Measurements from ENCODE around the gene PSPN. TPM values are rescaled to one million over a fixed set of nuclear protein-coding genes. Genes with fewer than 3 reads are reported as not detected.

The PSPN gene
- total and polyA plus RNA-seq, 3 donors from 2014 or later: 1.1 to 5.1 (median 2.9) TPM

DNA sequence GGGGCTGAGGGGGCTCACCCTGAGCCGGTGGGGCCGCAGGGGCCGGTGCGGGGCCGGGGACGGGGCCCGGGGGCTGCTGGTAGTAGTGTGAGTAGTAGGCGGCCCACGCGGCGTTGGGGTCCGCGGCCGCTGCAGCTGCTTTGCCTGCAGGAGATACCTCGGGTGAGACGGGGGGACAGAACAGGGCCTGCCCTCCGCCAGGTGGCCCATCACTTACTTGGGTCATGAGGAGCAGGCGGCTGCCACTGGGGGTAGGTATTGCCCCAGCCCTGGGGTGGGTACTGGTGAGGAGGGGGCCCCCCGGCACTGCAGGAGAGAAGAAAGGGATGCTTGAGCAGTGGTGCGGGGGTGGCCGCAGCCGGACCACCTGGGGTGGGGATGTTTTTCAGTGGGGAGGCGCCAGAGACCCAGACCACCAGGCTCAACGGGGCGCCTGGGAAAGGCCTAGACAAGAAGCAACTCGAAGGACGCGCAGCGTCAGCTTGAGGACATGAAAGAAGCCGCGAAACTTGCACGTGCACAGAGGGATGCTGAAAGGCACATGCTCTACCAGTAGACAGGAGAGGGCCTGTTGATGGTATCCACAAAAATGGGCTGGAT, 40.0 kb upstream of the PSPN start:
- Histone ChIP-seq H3K9me3 (no peaks in the 10 kb centered on the region), H3K27ac (no peak overlapping the region), H3K4me3 (no peak overlapping the region), H3K36me3 (ENCODE audit: low read depth, missing control alignments) (no peaks in the 10 kb centered on the region), H3K4me1 (peaks cover 11% of the 10 kb centered on the region), H3K27me3 (no peaks in the 10 kb centered on the region)
- DNase-seq: no peak
- intact Hi-C loops (cut with DNase I; ENCODE audit: low total_unique reads): no loop called here
- WGBS, 2 donors: 95 to 97% methylated on average over 15 to 32 of the region's 32 CpGs
- TF ChIP-seq, protein P1, sequence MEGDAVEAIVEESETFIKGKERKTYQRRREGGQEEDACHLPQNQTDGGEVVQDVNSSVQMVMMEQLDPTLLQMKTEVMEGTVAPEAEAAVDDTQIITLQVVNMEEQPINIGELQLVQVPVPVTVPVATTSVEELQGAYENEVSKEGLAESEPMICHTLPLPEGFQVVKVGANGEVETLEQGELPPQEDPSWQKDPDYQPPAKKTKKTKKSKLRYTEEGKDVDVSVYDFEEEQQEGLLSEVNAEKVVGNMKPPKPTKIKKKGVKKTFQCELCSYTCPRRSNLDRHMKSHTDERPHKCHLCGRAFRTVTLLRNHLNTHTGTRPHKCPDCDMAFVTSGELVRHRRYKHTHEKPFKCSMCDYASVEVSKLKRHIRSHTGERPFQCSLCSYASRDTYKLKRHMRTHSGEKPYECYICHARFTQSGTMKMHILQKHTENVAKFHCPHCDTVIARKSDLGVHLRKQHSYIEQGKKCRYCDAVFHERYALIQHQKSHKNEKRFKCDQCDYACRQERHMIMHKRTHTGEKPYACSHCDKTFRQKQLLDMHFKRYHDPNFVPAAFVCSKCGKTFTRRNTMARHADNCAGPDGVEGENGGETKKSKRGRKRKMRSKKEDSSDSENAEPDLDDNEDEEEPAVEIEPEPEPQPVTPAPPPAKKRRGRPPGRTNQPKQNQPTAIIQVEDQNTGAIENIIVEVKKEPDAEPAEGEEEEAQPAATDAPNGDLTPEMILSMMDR (IDR thresholded peaks at IDR 0.05): no peak
- TF ChIP-seq POLR2A (IDR thresholded peaks at IDR 0.05): no peak

- Histone ChIP-seq H3K4me1 (peaks cover 11% of the 10 kb centered on the region), H3K9me3 (no peaks in the 10 kb centered on the region), H3K4me3 (no peak overlapping the region), H3K36me3 (ENCODE audit: low read depth, missing control alignments) (no peaks in the 10 kb centered on the region), H3K27me3 (no peaks in the 10 kb centered on the region), H3K27ac (no peak overlapping the region)
- TF ChIP-seq, protein P1 (IDR thresholded peaks at IDR 0.05): no peak
- no peak for TF ChIP-seq POLR2A (IDR thresholded peaks at IDR 0.05)
- intact Hi-C loops (cut with DNase I; ENCODE audit: low total_unique reads): no loop called here
- 85 to 90% methylated on average over 25 to 47 of the region's 47 CpGs for WGBS, 2 donors
- DNase-seq: no peak
Observed at GRCh38 chr19:6414793-6415590, 39.3 kb upstream of the PSPN start.

DNA sequence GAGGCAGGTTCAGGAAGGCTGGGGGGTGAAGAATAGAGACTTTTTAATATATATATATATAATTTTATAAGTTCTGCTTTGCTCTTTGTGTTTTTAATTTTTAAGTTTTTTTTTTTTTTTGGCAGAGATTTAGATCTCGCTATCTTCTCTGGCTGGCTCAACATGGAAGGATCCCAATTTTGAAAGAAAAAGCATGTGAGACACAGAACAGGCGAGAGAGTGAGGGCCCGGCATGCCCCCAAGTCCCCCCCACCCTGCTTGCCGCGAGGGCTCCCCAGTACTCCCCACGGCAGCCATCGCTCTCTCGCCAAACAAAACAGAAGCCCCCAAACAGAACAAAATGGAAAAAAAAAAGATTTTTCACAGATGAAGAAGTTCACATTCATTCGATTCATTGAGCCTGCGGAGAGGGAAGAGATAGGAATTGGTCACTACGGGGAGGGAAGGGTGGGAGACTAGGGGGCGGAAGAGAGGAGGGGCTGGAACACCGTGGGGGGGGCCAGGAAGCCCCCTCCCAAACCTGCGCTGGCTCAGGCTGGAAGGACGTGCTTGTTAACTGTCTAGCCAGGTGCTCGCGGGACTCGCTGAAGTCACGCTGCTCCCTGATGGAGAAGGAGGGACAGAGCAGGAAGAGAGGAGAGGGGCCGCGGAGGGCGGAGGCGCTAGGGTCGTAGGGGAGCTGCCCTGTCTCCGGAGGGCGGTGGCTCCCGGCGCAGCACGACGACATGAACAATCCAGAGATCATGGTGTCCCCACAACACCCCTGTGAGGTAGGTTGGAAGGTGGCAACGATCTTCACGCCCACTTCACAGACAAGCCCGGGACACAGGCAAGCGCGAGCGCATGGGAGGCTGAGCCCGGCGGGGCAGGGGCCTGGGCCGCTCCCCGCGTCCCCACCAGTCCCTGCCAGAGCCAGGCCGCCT, 38.2 kb upstream of the PSPN start:
- no peaks in the 10 kb centered on the region for H3K9me3 ChIP-seq
- intact Hi-C loops (cut with DNase I; ENCODE audit: low total_unique reads): no loop called here
- H3K4me3 ChIP-seq: no peak overlapping the region
- no peaks in the 10 kb centered on the region for H3K27me3 ChIP-seq
- peak overlapping the region in 1 of 2 donors; percentile 67 for H3K27ac ChIP-seq
- no peaks in the 10 kb centered on the region for H3K36me3 ChIP-seq (ENCODE audit: low read depth, missing control alignments)
- TF ChIP-seq POLR2A (IDR thresholded peaks at IDR 0.05): no peak
- TF ChIP-seq, protein P1 (IDR thresholded peaks at IDR 0.05): no peak
- no peak for DNase-seq
- H3K4me1 ChIP-seq: peaks cover 11% of the 10 kb centered on the region
- 61 to 70% methylated on average over 39 to 42 of the region's 42 CpGs for WGBS, 2 donors

GRCh38 chr19:6413291-6413690, 37.6 kb upstream of the PSPN start:
- 47 to 48% methylated on average over 10 of the region's 10 CpGs for WGBS, 2 donors
- Histone ChIP-seq H3K4me3 (no peak overlapping the region), H3K4me1 (peaks cover 11% of the 10 kb centered on the region), H3K27ac (peak overlapping the region in 1 of 2 donors; percentile 67), H3K9me3 (no peaks in the 10 kb centered on the region), H3K27me3 (no peaks in the 10 kb centered on the region), H3K36me3 (ENCODE audit: low read depth, missing control alignments) (no peaks in the 10 kb centered on the region)
- DNase-seq: no peak
- TF ChIP-seq, protein P1 (IDR thresholded peaks at IDR 0.05): no peak
- TF ChIP-seq POLR2A (IDR thresholded peaks at IDR 0.05): no peak
- intact Hi-C loops (cut with DNase I; ENCODE audit: low total_unique reads): no loop called here

Measured in testis (tissue), 3 donors.